K562 (cell line): Measurements from ENCODE around the gene EMD. TPM values are rescaled to one million over a fixed set of nuclear protein-coding genes. Genes with fewer than 3 reads are reported as not detected.
A peak's percentile ranks its signal among the peaks of the same experiment; 100 is the strongest.

ENCODE experiments used
- BRCA1 ChIP-seq, 2 experiments: fragments of 450-650 bp in 1 of 2; sonication (generic) in 1 of 2; formaldehyde crosslinking in 1 of 2; IDR thresholded peaks; 2 replicates each; pipeline versions ENCODE4 v1.5.0 to v1.6.1; 2017 to 2020; ENCODE audit warnings: mild to moderate bottlenecking in 1 of 2, missing genetic modification reagents in 1 of 2
- COPS2 ChIP-seq: fragments of 450-650 bp; conservative IDR thresholded peaks from 2 replicates; pipeline ENCODE4 v1.6.1; 2016; ENCODE audit warnings: mild to moderate bottlenecking, moderate library complexity
- DPF2 ChIP-seq: fragments of 450-650 bp; IDR thresholded peaks from 2 replicates; pipeline ENCODE4 v1.6.1; 2016
- FOXK2 ChIP-seq, 2 experiments: fragments of 450-650 bp; IDR thresholded peaks in 1 of 2; conservative IDR thresholded peaks in 1 of 2; 2 replicates each; pipeline ENCODE4 v1.6.1; 2016; ENCODE audit warnings: low read depth in 2 of 2, mild to moderate bottlenecking in 1 of 2
- HINFP ChIP-seq: fragments of 450-650 bp; conservative IDR thresholded peaks from 2 replicates; pipeline ENCODE4 v1.6.1; 2016; ENCODE audit warnings: missing genetic modification characterization, low read depth, mild to moderate bottlenecking, control low read depth, missing compliant biosample characterization
- HMG20A ChIP-seq: fragments of 450-650 bp; formaldehyde crosslinking; conservative IDR thresholded peaks from 2 replicates; pipeline ENCODE4 v1.4.0; 2020; ENCODE audit warnings: mild to moderate bottlenecking, mixed read lengths
- NCOA6 ChIP-seq: fragments of 450-650 bp; IDR thresholded peaks from 2 replicates; pipeline ENCODE4 v1.6.1; 2017; ENCODE audit warnings: mild to moderate bottlenecking
- NR1H2 ChIP-seq: sonication (generic); formaldehyde crosslinking; IDR thresholded peaks from 2 replicates; pipeline ENCODE4 v1.4.0; 2020; ENCODE audit warnings: mild to moderate bottlenecking, missing genetic modification reagents
- PPARD ChIP-seq: fragments of 250-450 bp; sonication (Bioruptor Pico); IDR thresholded peaks from 2 replicates; pipeline ENCODE4 v1.8.0; 2022; ENCODE audit warnings: inconsistent platforms, mild to moderate bottlenecking, moderate library complexity
- RAD51 ChIP-seq: fragments of 450-650 bp; IDR thresholded peaks from 2 replicates; pipeline ENCODE4 v1.7.1; 2016; ENCODE audit warnings: low read depth, mild to moderate bottlenecking, borderline replicate concordance
- RBM25 ChIP-seq: fragments of 200-400 bp; formaldehyde crosslinking; IDR thresholded peaks from 2 replicates; pipeline ENCODE4 v1.6.1; 2018; ENCODE audit warnings: low read length, low read depth, moderate library complexity; ENCODE audit not compliant: severe bottlenecking
- RCOR1 ChIP-seq, 2 experiments: IDR thresholded peaks; 2 replicates each; pipeline ENCODE4 v1.6.1; 2012; ENCODE audit warnings: low read depth in 2 of 2, low read length in 2 of 2, borderline replicate concordance in 1 of 2, improper control_type of control experiment in 1 of 2
- SIN3B ChIP-seq: fragments of 450-650 bp; IDR thresholded peaks from 2 replicates; pipeline ENCODE4 v1.6.1; 2017; ENCODE audit warnings: low read depth, mild to moderate bottlenecking, moderate library complexity
- TBL1XR1 ChIP-seq, 2 experiments: IDR thresholded peaks; 2 replicates each; pipeline ENCODE4 v1.6.1; 2012; ENCODE audit warnings: improper control_type of control experiment in 2 of 2, low read length in 2 of 2, mild to moderate bottlenecking in 1 of 2
- TFE3 ChIP-seq: fragments of 450-650 bp; formaldehyde crosslinking; IDR thresholded peaks from 2 replicates; pipeline ENCODE4 v1.4.0; 2020; ENCODE audit warnings: mild to moderate bottlenecking, mixed read lengths
- THAP7 ChIP-seq: fragments of 250-450 bp; sonication (Bioruptor Pico); IDR thresholded peaks from 2 replicates; pipeline ENCODE4 v1.5.0; 2021
- U2AF2 ChIP-seq: fragments of 200-400 bp; formaldehyde crosslinking; optimal IDR thresholded peaks from 2 replicates; pipeline ENCODE3; 2017; ENCODE audit warnings: low read depth, mild to moderate bottlenecking, low read length
- ZNF253 ChIP-seq: fragments of 250-450 bp; sonication (Bioruptor Pico); conservative IDR thresholded peaks from 2 replicates; pipeline ENCODE4 v1.6.1; 2021; ENCODE audit warnings: mild to moderate bottlenecking
- ZNF551 ChIP-seq: fragments of 250-450 bp; sonication (Bioruptor Pico); IDR thresholded peaks from 2 replicates; pipeline ENCODE4 v1.5.0; 2021; ENCODE audit warnings: mild to moderate bottlenecking, moderate library complexity
- ZNF717 ChIP-seq: fragments of 250-450 bp; sonication (Bioruptor Pico); IDR thresholded peaks from 2 replicates; pipeline ENCODE4 v1.5.0; 2021
- ZSCAN32 ChIP-seq: fragments of 450-650 bp; formaldehyde crosslinking; IDR thresholded peaks from 2 replicates; pipeline ENCODE4 v1.4.0; 2020; ENCODE audit warnings: mild to moderate bottlenecking, moderate library complexity
- polyA plus RNA-seq, 8 experiments: library from polyadenylated mRNA; depleted of rRNA in 4 of 8; stranded (reverse) in 5 of 8; unstranded in 3 of 8; fragments of >200 nt; fragmentation: Nextera tagmentation in 2 of 8; fragmentation: Illumina TruSeq in 1 of 8; extraction: Ambion mirVana in 2 of 8; extraction: Trizol in 1 of 8; gene quantifications; 2 replicates each; pipeline versions ENCODE4 v1.2.1 to v1.2.3, GENCODE V29; 2011 to 2014; ENCODE audit warnings: inconsistent platforms in 1 of 8, missing spikeins in 1 of 8
- total RNA-seq, 7 experiments: library from RNA; depleted of rRNA in 6 of 7; stranded (reverse); fragments of >200 nt in 6 of 7; fragmentation: Illumina TruSeq in 2 of 7; extraction: Trizol in 2 of 7; gene quantifications; 2 replicates each; pipeline versions ENCODE4 v1.2.1 to v1.2.3, GENCODE V29; 2011 to 2021; ENCODE audit warnings: low replicate concordance in 1 of 7

Gene EMD
- total and polyA plus RNA-seq, 9 of the 15 experiments (the other 6 are each of a cell fraction or from before 2014, with no cell fraction given) = 2.3 to 206 (median 61.9) TPM

- peak; percentile 32; the same call in 1 of the 2 replicates for TF ChIP-seq TFE3 (CRISPR knock-in tag)
- TF ChIP-seq DPF2 = 0 out of 2 replicates have a peak, but pooled peaks have one; percentile 14
- TF ChIP-seq HINFP (tag) = no peak
- no peak for TF ChIP-seq ZNF551 (CRISPR knock-in tag)
- no peak for TF ChIP-seq TBL1XR1 (IDR thresholded peaks at IDR 0.05; ENCODE audit: low read length in 2 of 2)
- no peak for TF ChIP-seq BRCA1 (IDR thresholded peaks at IDR 0.05)
- TF ChIP-seq BRCA1 (CRISPR knock-in tag; IDR thresholded peaks at IDR 0.05) = no peak
- TF ChIP-seq NR1H2 = no peak
- peak; percentile 63; the same call in 1 of the 2 replicates for TF ChIP-seq SIN3B
- peak; percentile 99 for TF ChIP-seq RBM25
- TF ChIP-seq THAP7 = no peak
- no peak for TF ChIP-seq HMG20A (CRISPR knock-in tag)
- no peak for TF ChIP-seq NCOA6
- peak in 1 of 2 experiments; percentile 45; a peak in 1 of 4 replicates for TF ChIP-seq RCOR1 (IDR thresholded peaks at IDR 0.05; ENCODE audit: borderline replicate concordance in 1 of 2, low read depth in 2 of 2, low read length in 2 of 2)
- no peak for TF ChIP-seq ZNF253 (CRISPR knock-in tag)
- TF ChIP-seq COPS2 = no peak
- TF ChIP-seq U2AF2 = no peak
- TF ChIP-seq ZSCAN32 (CRISPR knock-in tag) = no peak
- no peak for TF ChIP-seq PPARD (CRISPR knock-in tag)
- 0 out of 4 replicates have a peak, but pooled peaks of 1 of the 2 experiments have one; percentile 32 for TF ChIP-seq FOXK2 (conservative IDR thresholded peaks at IDR 0.05 in 1 of 2, IDR thresholded peaks at IDR 0.05 in 1 of 2; ENCODE audit: low read depth in 2 of 2)
- TF ChIP-seq ZNF717 (CRISPR knock-in tag) = no peak
- peak; percentile 90 for TF ChIP-seq RAD51
Measured at GRCh38 chrX:154428176-154429171, 49.4 kb downstream of the EMD start, which contains the start of gene ATP6AP1 (continued).
